H9 (cell line): ENCODE results near the gene MAST1. TPM values are rescaled to one million over a fixed set of nuclear protein-coding genes. Genes with fewer than 3 reads are reported as not detected.

Experiments used
- DNase-seq: peaks from one replicate; pipeline ENCODE4 v3.0.0-alpha.2; 2017
- H2AFZ ChIP-seq: one replicate; pipeline ENCODE4 v1.6.1; 2013; ENCODE audit warnings: mild to moderate bottlenecking, low read length, control low read depth, moderate library complexity
- H2AK5ac ChIP-seq: 2 replicates; pipeline ENCODE4 v1.6.1; 2013; ENCODE audit warnings: low read length, control low read depth, mixed read lengths; ENCODE audit not compliant: insufficient read length
- H2BK120ac ChIP-seq: one replicate; pipeline ENCODE4 v1.6.1; 2013; ENCODE audit warnings: low read depth, mild to moderate bottlenecking, low read length, control low read depth, inconsistent platforms; ENCODE audit not compliant: poor library complexity, severe bottlenecking
- H2BK12ac ChIP-seq: 2 replicates; pipeline ENCODE4 v1.6.1; 2013; ENCODE audit warnings: low read length, control low read depth, mixed read lengths, low read depth; ENCODE audit not compliant: insufficient read length
- H2BK15ac ChIP-seq: 2 replicates; pipeline ENCODE4 v1.6.1; 2013; ENCODE audit warnings: low read depth, low read length, control low read depth
- H2BK20ac ChIP-seq: one replicate; pipeline ENCODE4 v1.6.1; 2013; ENCODE audit warnings: low read depth, mild to moderate bottlenecking, low read length, control low read depth, inconsistent platforms; ENCODE audit not compliant: poor library complexity, severe bottlenecking
- H2BK5ac ChIP-seq: 2 replicates; pipeline ENCODE4 v1.6.1; 2013; ENCODE audit warnings: low read length, control low read depth, mixed read lengths; ENCODE audit not compliant: insufficient read length
- H3K14ac ChIP-seq: 2 replicates; pipeline ENCODE4 v1.6.1; 2013; ENCODE audit warnings: low read length, control low read depth; ENCODE audit not compliant: insufficient read depth
- H3K18ac ChIP-seq: 2 replicates; pipeline ENCODE4 v1.6.1; 2013; ENCODE audit warnings: low read depth, mild to moderate bottlenecking, mixed read lengths, low read length, control low read depth; ENCODE audit not compliant: insufficient read length
- H3K23ac ChIP-seq: 2 replicates; pipeline ENCODE4 v1.6.1; 2013; ENCODE audit warnings: low read length, control low read depth, mixed read lengths, low read depth; ENCODE audit not compliant: insufficient read length
- H3K23me2 ChIP-seq: 2 replicates; pipeline ENCODE4 v1.6.1; 2013; ENCODE audit warnings: low read depth, mild to moderate bottlenecking, mixed read lengths, low read length, control low read depth; ENCODE audit not compliant: insufficient read length, poor library complexity, severe bottlenecking
- H3K27ac ChIP-seq: 2 replicates; pipeline ENCODE4 v1.5.1; 2013; ENCODE audit warnings: low read length, control low read depth, mixed read lengths, low read depth; ENCODE audit not compliant: insufficient read length
- H3K27me3 ChIP-seq: 2 replicates; pipeline ENCODE4 v1.6.1; 2013; ENCODE audit warnings: low read length, control low read depth, inconsistent platforms; ENCODE audit not compliant: insufficient read depth
- H3K4ac ChIP-seq: 2 replicates; pipeline ENCODE4 v1.6.1; 2013; ENCODE audit warnings: low read depth, mild to moderate bottlenecking, control low read depth, inconsistent platforms, low read length, moderate library complexity
- H3K4me1 ChIP-seq: 2 replicates; pipeline ENCODE4 v1.6.1; 2013; ENCODE audit warnings: low read length, control low read depth, inconsistent platforms; ENCODE audit not compliant: insufficient read depth
- H3K4me2 ChIP-seq: 2 replicates; pipeline ENCODE4 v1.6.1; 2013; ENCODE audit warnings: low read length, control low read depth, mixed read lengths; ENCODE audit not compliant: insufficient read length, insufficient read depth
- H3K56ac ChIP-seq: 2 replicates; pipeline ENCODE4 v1.6.1; 2013; ENCODE audit warnings: low read depth, mild to moderate bottlenecking, mixed read lengths, low read length, control low read depth; ENCODE audit not compliant: insufficient read length
- H3K79me1 ChIP-seq: 2 replicates; pipeline ENCODE4 v1.6.1; 2013; ENCODE audit warnings: low read depth, mild to moderate bottlenecking, moderate library complexity, low read length, control low read depth, inconsistent platforms; ENCODE audit not compliant: insufficient read depth, poor library complexity, severe bottlenecking
- H3K79me2 ChIP-seq: 2 replicates; pipeline ENCODE4 v1.6.1; 2013; ENCODE audit warnings: low read length, control low read depth, inconsistent platforms; ENCODE audit not compliant: insufficient read depth
- H3K9ac ChIP-seq: 2 replicates; pipeline ENCODE4 v1.6.1; 2013; ENCODE audit warnings: low read length, control low read depth, mixed read lengths; ENCODE audit not compliant: insufficient read length; ENCODE audit errors: extremely low read depth
- H3K9me3 ChIP-seq: one replicate; pipeline ENCODE4 v1.6.1; 2013; ENCODE audit warnings: low read depth, low read length, inconsistent platforms; ENCODE audit not compliant: control insufficient read depth
- H3T11ph ChIP-seq: one replicate; pipeline ENCODE4 v1.6.1; 2013; ENCODE audit warnings: mild to moderate bottlenecking, low read length, control low read depth, inconsistent platforms
- H4K20me1 ChIP-seq: one replicate; pipeline ENCODE4 v1.6.1; 2013; ENCODE audit not compliant: control insufficient read depth, insufficient read length, insufficient read depth
- H4K5ac ChIP-seq: 2 replicates; pipeline ENCODE4 v1.6.1; 2013; ENCODE audit warnings: low read depth, mild to moderate bottlenecking, mixed read lengths, low read length, control low read depth; ENCODE audit not compliant: insufficient read length
- H4K8ac ChIP-seq: replicated peaks from 2 replicates; pipeline ENCODE4 v1.6.1; 2013; ENCODE audit warnings: low read length, control low read depth, mixed read lengths, low read depth; ENCODE audit not compliant: insufficient read length
- H4K91ac ChIP-seq: 2 replicates; pipeline ENCODE4 v1.6.1; 2013; ENCODE audit warnings: low read depth, mild to moderate bottlenecking, moderate library complexity, mixed read lengths, low read length, control low read depth; ENCODE audit not compliant: insufficient read length
- H3K27ac Mint-ChIP-seq, 3 experiments: 2 replicates in 2 of 3; 3 replicates in 1 of 3; pipeline ENCODE4 v1.8.0; 2020 to 2021; ENCODE audit warnings: mixed read lengths in 3 of 3, mild to moderate bottlenecking in 1 of 3, moderate library complexity in 1 of 3
- H3K27me3 Mint-ChIP-seq: 2 replicates; pipeline ENCODE4 v1.8.0; 2021; ENCODE audit warnings: low read depth, mild to moderate bottlenecking, moderate library complexity, mixed read lengths
- H3K36me3 Mint-ChIP-seq, 3 experiments: 2 replicates in 2 of 3; 3 replicates in 1 of 3; pipeline ENCODE4 v1.8.0; 2020 to 2021; ENCODE audit warnings: low read depth in 3 of 3, mixed read lengths in 3 of 3; ENCODE audit not compliant: insufficient read depth in 1 of 3
- H3K4me1 Mint-ChIP-seq, 2 experiments: 2 replicates each; pipeline ENCODE4 v1.8.0; 2020; ENCODE audit warnings: mixed read lengths in 2 of 2
- H3K4me3 Mint-ChIP-seq, 2 experiments: 2 replicates in 1 of 2; 3 replicates in 1 of 2; pipeline ENCODE4 v1.8.0; 2020 to 2021; ENCODE audit warnings: mild to moderate bottlenecking in 2 of 2, mixed read lengths in 2 of 2, moderate library complexity in 1 of 2
- H3K9me3 Mint-ChIP-seq, 2 experiments: 2 replicates in 1 of 2; 3 replicates in 1 of 2; pipeline ENCODE4 v1.8.0; 2020; ENCODE audit warnings: mild to moderate bottlenecking in 2 of 2, mixed read lengths in 2 of 2, moderate library complexity in 1 of 2
- WGBS: extraction: QIAGEN DNeasy Blood & Tissue Kit; methylation state at CpG from one replicate; pipeline ENCODE4 v1.1.7; 2013; ENCODE audit warnings: missing lambda C conversion rate, low lambda C conversion rate, mixed read lengths; ENCODE audit not compliant: insufficient read length; ENCODE audit errors: extremely low coverage; 5-methylcytosine and 5-hydroxymethylcytosine counted together
- total RNA-seq: library from RNA; stranded (reverse); gene quantifications from 2 replicates; pipeline ENCODE4 v1.2.1, GENCODE V29; 2021
- TF ChIP-seq, protein P1 (sequence below): fragments of 200-600 bp; sonication (generic); conservative IDR thresholded peaks from 3 replicates; pipeline ENCODE4 v1.8.0; 2021; ENCODE audit warnings: antibody characterized with exemption, mild to moderate bottlenecking

Gene MAST1
- total RNA-seq, 1 experiment from 2014 or later = 15.1 TPM

GRCh38 chr19:12884202-12884601 lies 45.9 kb downstream of the MAST1 start:
- no peak overlapping the region for H2BK20ac ChIP-seq
- H2AK5ac ChIP-seq = no peak overlapping the region
- H3K4me1 ChIP-seq = no peaks in the 10 kb centered on the region
- H3K56ac ChIP-seq = no peak overlapping the region
- H2BK12ac ChIP-seq = no peak overlapping the region
- Mint-ChIP-seq H3K4me1 (peaks cover 13 to 17% of the 10 kb centered on the region in 2 experiments), H3K27me3 (peaks cover 54% of the 10 kb centered on the region), H3K4me3 (no peak overlapping the region; a peak in 1 of 5 replicates), H3K9me3 (peaks cover 16% of the 10 kb centered on the region in 2 experiments), H3K36me3 (peaks cover 0 to 6% (median 4%) of the 10 kb centered on the region in 3 experiments; a peak in 3 of 7 replicates), H3K27ac (no peak overlapping the region)
- H2BK5ac ChIP-seq = no peak overlapping the region
- no peaks in the 10 kb centered on the region for H3K79me2 ChIP-seq
- H3K4ac ChIP-seq = no peak overlapping the region
- no CpG with 5 or more reads among the region's 3 CpGs for WGBS
- H3K23me2 ChIP-seq = peaks cover 6% of the 10 kb centered on the region
- H4K8ac ChIP-seq = no peak overlapping the region
- 0 out of 2 replicates have a peak, but pooled peaks cover 1% of the 10 kb centered on the region for H3K27me3 ChIP-seq
- no peak overlapping the region for H2BK15ac ChIP-seq
- no peak overlapping the region for H4K5ac ChIP-seq
- no peak for DNase-seq
- H2BK120ac ChIP-seq = no peak overlapping the region
- no peak overlapping the region for H3K23ac ChIP-seq
- TF ChIP-seq, protein P1, sequence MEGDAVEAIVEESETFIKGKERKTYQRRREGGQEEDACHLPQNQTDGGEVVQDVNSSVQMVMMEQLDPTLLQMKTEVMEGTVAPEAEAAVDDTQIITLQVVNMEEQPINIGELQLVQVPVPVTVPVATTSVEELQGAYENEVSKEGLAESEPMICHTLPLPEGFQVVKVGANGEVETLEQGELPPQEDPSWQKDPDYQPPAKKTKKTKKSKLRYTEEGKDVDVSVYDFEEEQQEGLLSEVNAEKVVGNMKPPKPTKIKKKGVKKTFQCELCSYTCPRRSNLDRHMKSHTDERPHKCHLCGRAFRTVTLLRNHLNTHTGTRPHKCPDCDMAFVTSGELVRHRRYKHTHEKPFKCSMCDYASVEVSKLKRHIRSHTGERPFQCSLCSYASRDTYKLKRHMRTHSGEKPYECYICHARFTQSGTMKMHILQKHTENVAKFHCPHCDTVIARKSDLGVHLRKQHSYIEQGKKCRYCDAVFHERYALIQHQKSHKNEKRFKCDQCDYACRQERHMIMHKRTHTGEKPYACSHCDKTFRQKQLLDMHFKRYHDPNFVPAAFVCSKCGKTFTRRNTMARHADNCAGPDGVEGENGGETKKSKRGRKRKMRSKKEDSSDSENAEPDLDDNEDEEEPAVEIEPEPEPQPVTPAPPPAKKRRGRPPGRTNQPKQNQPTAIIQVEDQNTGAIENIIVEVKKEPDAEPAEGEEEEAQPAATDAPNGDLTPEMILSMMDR = no peak
- H3K18ac ChIP-seq = no peak overlapping the region
- no peak overlapping the region for H3K9ac ChIP-seq
- H4K20me1 ChIP-seq = no peaks in the 10 kb centered on the region
- H2AFZ ChIP-seq = no peak overlapping the region
- H3K14ac ChIP-seq = no peak overlapping the region
- H3K4me2 ChIP-seq = peak overlapping the region; percentile 79
- no peak overlapping the region for H3K27ac ChIP-seq
- H3K79me1 ChIP-seq = no peaks in the 10 kb centered on the region
- H4K91ac ChIP-seq = no peak overlapping the region
- H3T11ph ChIP-seq = no peak overlapping the region
- no peaks in the 10 kb centered on the region for H3K9me3 ChIP-seq
